Progenitor cell of endocrine pancreas (in vitro differentiated cells): ENCODE data around the gene SHC2. TPM values are rescaled to one million over a fixed set of nuclear protein-coding genes. Genes with fewer than 3 reads are reported as not detected.

Experiments used
- DNase-seq: peaks from one replicate; pipeline ENCODE4 v3.0.0; 2021; ENCODE audit warnings: low spot score; ENCODE audit not compliant: unreplicated experiment
- H3K27ac Mint-ChIP-seq: 2 replicates; pipeline ENCODE4 v1.8.0; 2021; ENCODE audit warnings: mild to moderate bottlenecking, moderate library complexity, mixed read lengths
- H3K27me3 Mint-ChIP-seq: 2 replicates; pipeline ENCODE4 v1.8.0; 2021; ENCODE audit warnings: mixed read lengths
- H3K36me3 Mint-ChIP-seq: 2 replicates; pipeline ENCODE4 v1.8.0; 2022; ENCODE audit warnings: mixed read lengths; ENCODE audit not compliant: insufficient read depth
- H3K4me1 Mint-ChIP-seq: 2 replicates; pipeline ENCODE4 v1.8.0; 2021; ENCODE audit warnings: low read depth, mixed read lengths
- H3K4me3 Mint-ChIP-seq: 2 replicates; pipeline ENCODE4 v1.8.0; 2021; ENCODE audit warnings: low read depth, mild to moderate bottlenecking, moderate library complexity, mixed read lengths
- H3K9me3 Mint-ChIP-seq: 2 replicates; pipeline ENCODE4 v1.8.0; 2021; ENCODE audit warnings: low read depth, mixed read lengths
- total RNA-seq: library from RNA; stranded (reverse); gene quantifications from 2 replicates; pipeline ENCODE4 v1.2.1, GENCODE V29; 2021
- TF ChIP-seq, protein P1 (sequence below): fragments of 200-600 bp; sonication (generic); IDR thresholded peaks from one replicate; pipeline ENCODE4 v1.5.0; 2021; ENCODE audit warnings: antibody characterized with exemption, mild to moderate bottlenecking; ENCODE audit not compliant: unreplicated experiment

SHC2 gene
- total RNA-seq, 1 donor from 2014 or later: 159 TPM

DNA sequence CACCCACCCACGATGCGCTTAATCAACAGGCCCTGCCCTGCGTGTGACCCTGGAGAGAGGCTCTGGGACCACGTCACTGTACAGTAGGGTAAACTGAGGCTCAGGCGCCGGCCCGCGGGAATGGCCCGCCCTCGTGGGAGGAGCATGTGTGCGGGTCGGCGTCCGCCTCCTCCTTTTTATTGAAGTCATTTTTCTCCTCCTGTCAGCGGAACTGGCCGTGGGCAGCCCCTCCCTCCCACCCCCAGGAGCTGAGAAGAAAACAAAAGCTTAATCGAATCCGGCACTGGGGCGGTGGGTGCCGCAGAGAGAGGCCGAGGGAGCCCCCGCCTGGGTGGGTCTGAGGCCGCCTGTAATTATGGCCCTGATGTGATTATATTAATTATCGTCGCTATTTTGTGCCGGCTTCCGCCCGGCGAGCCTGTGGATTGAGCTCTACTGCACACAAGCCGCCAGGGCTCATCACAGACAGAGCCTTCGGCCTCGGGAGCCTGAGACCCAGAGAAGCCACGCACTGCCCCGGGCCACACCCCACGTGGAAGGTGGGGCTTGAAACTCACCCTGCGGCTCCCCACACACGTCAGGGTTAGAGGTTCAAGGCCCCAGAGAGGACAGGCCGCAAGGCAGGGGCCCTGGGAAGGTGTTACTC, 58.8 kb downstream of the SHC2 start:
- Mint-ChIP-seq H3K4me1 (peaks cover 10% of the 10 kb centered on the region), H3K9me3 (no peaks in the 10 kb centered on the region), H3K36me3 (no peaks in the 10 kb centered on the region), H3K27ac (no peak overlapping the region), H3K27me3 (peaks cover 5% of the 10 kb centered on the region), H3K4me3 (no peak overlapping the region)
- peak; percentile 8 for DNase-seq
- TF ChIP-seq, protein P1, sequence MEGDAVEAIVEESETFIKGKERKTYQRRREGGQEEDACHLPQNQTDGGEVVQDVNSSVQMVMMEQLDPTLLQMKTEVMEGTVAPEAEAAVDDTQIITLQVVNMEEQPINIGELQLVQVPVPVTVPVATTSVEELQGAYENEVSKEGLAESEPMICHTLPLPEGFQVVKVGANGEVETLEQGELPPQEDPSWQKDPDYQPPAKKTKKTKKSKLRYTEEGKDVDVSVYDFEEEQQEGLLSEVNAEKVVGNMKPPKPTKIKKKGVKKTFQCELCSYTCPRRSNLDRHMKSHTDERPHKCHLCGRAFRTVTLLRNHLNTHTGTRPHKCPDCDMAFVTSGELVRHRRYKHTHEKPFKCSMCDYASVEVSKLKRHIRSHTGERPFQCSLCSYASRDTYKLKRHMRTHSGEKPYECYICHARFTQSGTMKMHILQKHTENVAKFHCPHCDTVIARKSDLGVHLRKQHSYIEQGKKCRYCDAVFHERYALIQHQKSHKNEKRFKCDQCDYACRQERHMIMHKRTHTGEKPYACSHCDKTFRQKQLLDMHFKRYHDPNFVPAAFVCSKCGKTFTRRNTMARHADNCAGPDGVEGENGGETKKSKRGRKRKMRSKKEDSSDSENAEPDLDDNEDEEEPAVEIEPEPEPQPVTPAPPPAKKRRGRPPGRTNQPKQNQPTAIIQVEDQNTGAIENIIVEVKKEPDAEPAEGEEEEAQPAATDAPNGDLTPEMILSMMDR: no peak

DNA sequence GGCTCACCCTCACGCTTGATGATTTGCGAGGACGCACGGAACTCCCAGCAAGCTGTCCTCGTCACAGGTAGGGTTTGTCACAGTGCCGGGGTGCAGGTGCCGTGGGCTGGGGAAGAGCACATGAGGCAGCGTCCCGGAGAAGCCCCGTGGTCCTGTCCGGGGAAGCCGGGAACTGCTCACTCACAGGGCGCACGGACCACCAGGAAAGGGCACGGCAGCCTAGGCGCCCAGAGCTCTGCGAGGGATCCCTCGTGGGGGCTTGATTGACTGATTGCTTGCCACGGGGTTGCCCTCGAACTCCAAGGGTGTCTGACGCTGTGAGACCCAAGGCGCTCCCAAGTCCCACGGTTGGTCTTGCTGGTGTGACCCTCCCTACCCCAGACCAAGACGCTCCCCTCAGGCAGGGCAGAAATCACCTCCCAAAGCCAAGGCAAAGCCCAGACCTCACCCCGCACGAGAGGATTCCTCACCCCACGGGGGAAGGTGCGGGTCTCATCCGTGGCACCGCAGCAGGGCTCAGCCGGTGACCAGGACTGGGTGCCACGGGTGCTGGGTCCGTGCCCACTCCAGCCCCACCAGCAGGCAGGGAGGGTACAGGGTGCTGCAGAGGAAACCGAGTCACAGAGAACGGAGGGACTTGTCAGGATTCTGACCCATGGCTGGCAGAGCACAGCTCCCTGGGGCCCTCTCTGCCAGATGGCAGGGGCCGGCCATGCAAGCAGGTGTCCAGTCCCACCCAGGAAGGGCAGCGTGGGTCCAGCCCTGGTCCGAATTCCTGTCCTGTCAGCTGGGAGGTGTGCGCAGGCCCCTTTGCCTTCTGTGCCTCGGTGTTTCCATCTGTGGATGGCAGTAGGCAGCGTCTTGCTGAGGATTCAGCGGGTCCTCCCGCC, 59.6 kb downstream of the SHC2 start:
- no peaks in the 10 kb centered on the region for H3K36me3 Mint-ChIP-seq
- peaks cover 10% of the 10 kb centered on the region for H3K4me1 Mint-ChIP-seq
- no peak overlapping the region for H3K4me3 Mint-ChIP-seq
- TF ChIP-seq, protein P1: no peak
- peaks cover 5% of the 10 kb centered on the region for H3K27me3 Mint-ChIP-seq
- no peak overlapping the region for H3K27ac Mint-ChIP-seq
- DNase-seq: peak; percentile 0
- no peaks in the 10 kb centered on the region for H3K9me3 Mint-ChIP-seq

DNA sequence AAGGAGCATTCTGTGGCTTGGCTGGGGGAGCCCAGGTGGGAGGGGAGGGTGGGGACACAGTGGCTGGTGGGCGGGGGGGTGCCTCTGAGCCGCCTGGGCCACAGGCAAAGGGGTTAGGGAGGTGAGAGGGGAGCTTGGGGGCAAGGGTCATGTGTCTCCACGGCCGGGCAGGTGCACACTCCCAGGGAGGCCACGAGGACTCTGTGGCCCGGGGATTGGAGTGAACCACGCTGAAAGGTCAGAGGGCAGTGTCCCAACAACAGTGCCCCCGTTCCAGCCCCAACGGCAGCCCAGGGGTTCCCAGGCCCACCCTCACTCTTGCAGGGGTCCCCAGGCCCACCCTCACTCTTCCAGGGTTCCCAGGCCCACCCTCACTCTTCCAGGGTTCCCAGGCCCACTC, 61.5 kb downstream of the SHC2 start:
- no peaks in the 10 kb centered on the region for H3K36me3 Mint-ChIP-seq
- no peak overlapping the region for H3K27ac Mint-ChIP-seq
- TF ChIP-seq, protein P1: no peak
- H3K4me1 Mint-ChIP-seq: peaks cover 3% of the 10 kb centered on the region
- peaks cover 5% of the 10 kb centered on the region for H3K9me3 Mint-ChIP-seq
- peaks cover 9% of the 10 kb centered on the region for H3K27me3 Mint-ChIP-seq
- no peak overlapping the region for H3K4me3 Mint-ChIP-seq
- DNase-seq: peak; percentile 8

DNA sequence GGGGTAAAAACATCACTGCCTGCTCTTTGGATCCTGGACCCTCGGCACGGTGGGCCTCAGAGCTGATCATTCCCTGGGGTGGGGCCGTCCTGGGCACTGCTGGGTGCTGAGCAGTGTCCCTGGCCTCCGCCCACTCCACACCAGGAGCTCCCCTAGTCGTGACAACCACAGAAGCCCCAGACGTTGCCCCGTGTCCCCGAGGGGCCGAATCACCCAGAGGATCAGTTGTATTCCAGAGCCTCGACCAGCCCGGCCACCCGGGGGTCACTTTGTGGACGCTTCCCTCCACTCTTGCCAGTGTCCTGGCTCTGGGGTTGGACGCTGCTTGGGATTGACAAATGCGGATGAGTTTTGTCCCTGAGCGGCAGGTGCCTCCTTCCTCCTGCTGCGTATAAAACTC, 62.1 kb downstream of the SHC2 start:
- no peak overlapping the region for H3K4me3 Mint-ChIP-seq
- TF ChIP-seq, protein P1: no peak
- peaks cover 5% of the 10 kb centered on the region for H3K9me3 Mint-ChIP-seq
- peak overlapping the region; percentile 85 for H3K27ac Mint-ChIP-seq
- H3K27me3 Mint-ChIP-seq: peaks cover 9% of the 10 kb centered on the region
- H3K36me3 Mint-ChIP-seq: no peaks in the 10 kb centered on the region
- peaks cover 3% of the 10 kb centered on the region for H3K4me1 Mint-ChIP-seq
- peak; percentile 9 for DNase-seq

DNA sequence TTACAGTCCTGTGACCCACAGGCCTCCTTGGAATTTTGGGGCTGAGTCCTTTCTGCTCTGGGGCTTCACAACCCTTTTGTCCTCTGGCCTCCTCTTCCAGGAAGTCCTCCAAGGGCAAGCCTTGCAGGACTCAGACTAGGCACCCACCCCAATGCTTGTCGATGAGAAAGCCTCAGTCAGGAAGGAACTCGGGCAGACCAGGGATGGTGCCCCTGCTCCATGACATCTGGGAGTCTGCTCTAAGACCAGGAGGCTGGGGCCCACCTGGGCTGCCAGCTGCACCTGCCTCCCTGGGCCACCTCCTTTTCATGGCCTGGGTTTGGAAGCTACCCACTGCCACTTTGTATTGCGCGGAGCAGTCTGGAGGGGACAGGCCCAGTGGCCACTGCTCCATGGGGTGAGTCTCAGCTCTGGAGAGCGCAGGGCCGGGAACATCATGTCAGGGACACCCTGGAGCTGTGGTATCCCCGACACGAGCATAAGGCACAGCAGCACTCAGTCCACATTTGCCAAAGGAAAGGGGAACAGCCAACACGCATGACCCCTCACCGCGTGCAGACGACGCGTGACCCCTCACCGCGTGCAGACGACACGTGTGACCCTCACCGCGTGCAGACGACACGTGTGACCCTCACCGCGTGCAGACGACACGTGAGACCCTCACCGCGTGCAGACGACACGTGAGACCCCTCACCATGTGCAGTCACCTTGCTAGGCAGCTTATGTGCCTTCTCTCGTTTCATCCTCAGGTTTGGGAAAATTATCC, 62.7 kb downstream of the SHC2 start:
- DNase-seq: peak; percentile 5
- H3K27ac Mint-ChIP-seq: no peak overlapping the region
- no peaks in the 10 kb centered on the region for H3K36me3 Mint-ChIP-seq
- no peak overlapping the region for H3K4me3 Mint-ChIP-seq
- peaks cover 8% of the 10 kb centered on the region for H3K9me3 Mint-ChIP-seq
- H3K27me3 Mint-ChIP-seq: peaks cover 9% of the 10 kb centered on the region
- TF ChIP-seq, protein P1: no peak
- H3K4me1 Mint-ChIP-seq: peaks cover 1% of the 10 kb centered on the region
